GM21367 (cell line): ENCODE data around the gene LAPTM4A.
A peak's percentile ranks its signal among the peaks of the same experiment; 100 is the strongest.

ENCODE experiments used
- ATAC-seq: cut with Tn5 transposase; IDR thresholded peaks from one replicate; pipeline ENCODE4 v1.9.1; 2021; ENCODE audit not compliant: unreplicated experiment

The LAPTM4A gene

GRCh38 chr2:19989342-19989666 lies 62.1 kb downstream of the LAPTM4A start:
- peak; percentile 3 for ATAC-seq

- ATAC-seq: no peak
Observed at GRCh38 chr2:19988600-19988999, 62.8 kb downstream of the LAPTM4A start.

GRCh38 chr2:19987936-19988335 lies 63.5 kb downstream of the LAPTM4A start:
- peak; percentile 79 for ATAC-seq
